ENCODE data around the gene TCAP.

TCAP gene

GRCh38 chr17:39641097-39641496 is 24.1 kb upstream of the TCAP start:
- Histone ChIP-seq H3K4me1 (ENCODE audit: low read length) (peaks cover 9% of the 10 kb centered on the region), H3K36me3 (replicated peaks; ENCODE audit: insufficient read depth, low read length) (no peaks in the 10 kb centered on the region), H3K27me3 (replicated peaks; ENCODE audit: insufficient read depth, low read length) (no peaks in the 10 kb centered on the region), H4K20me1 (ENCODE audit: insufficient read depth, low read length) (peaks cover 10% of the 10 kb centered on the region; the same call in 1 of the 2 replicates), H3K9me3 (replicated peaks; ENCODE audit: insufficient read depth, low read length) (no peaks in the 10 kb centered on the region), H3K9me2 (replicated peaks; ENCODE audit: insufficient read depth, low read length) (no peaks in the 10 kb centered on the region), H3F3A (ENCODE audit: insufficient read depth, low read length) (no peaks in the 10 kb centered on the region), H2AFZ (ENCODE audit: low read length) (no peak overlapping the region), H3K79me2 (ENCODE audit: low read length) (peaks cover 80% of the 10 kb centered on the region), H3K27ac (ENCODE audit: low read length) (no peak overlapping the region), H3K9ac (ENCODE audit: low read length) (no peak overlapping the region), H3K4me2 (ENCODE audit: low read depth, low read length) (no peak overlapping the region), H3K4me3 (ENCODE audit: low read length) (no peak overlapping the region)
- TF ChIP-seq EZH2 (optimal IDR thresholded peaks at IDR 0.05; ENCODE audit: low read depth, low read length) (no peak), EZH2phosphoT487 (IDR thresholded peaks at IDR 0.05; ENCODE audit: low read length) (no peak), CTCF (IDR thresholded peaks at IDR 0.05; ENCODE audit: low read length) (no peak)
- DNase-seq, result no peak

GRCh38 chr17:39641883-39642282 is 23.3 kb upstream of the TCAP start:
- Histone ChIP-seq H4K20me1 (ENCODE audit: insufficient read depth, low read length) (peaks cover 10% of the 10 kb centered on the region; the same call in 1 of the 2 replicates), H3F3A (ENCODE audit: insufficient read depth, low read length) (no peaks in the 10 kb centered on the region), H3K79me2 (ENCODE audit: low read length) (peaks cover 85% of the 10 kb centered on the region), H3K4me2 (ENCODE audit: low read depth, low read length) (no peak overlapping the region), H3K4me1 (ENCODE audit: low read length) (peaks cover 9% of the 10 kb centered on the region), H3K4me3 (ENCODE audit: low read length) (no peak overlapping the region), H3K36me3 (replicated peaks; ENCODE audit: insufficient read depth, low read length) (no peaks in the 10 kb centered on the region), H2AFZ (ENCODE audit: low read length) (no peak overlapping the region), H3K27ac (ENCODE audit: low read length) (no peak overlapping the region), H3K9me2 (replicated peaks; ENCODE audit: insufficient read depth, low read length) (no peaks in the 10 kb centered on the region), H3K9me3 (replicated peaks; ENCODE audit: insufficient read depth, low read length) (no peaks in the 10 kb centered on the region), H3K27me3 (replicated peaks; ENCODE audit: insufficient read depth, low read length) (no peaks in the 10 kb centered on the region), H3K9ac (ENCODE audit: low read length) (no peak overlapping the region)
- no peak for DNase-seq
- TF ChIP-seq EZH2phosphoT487 (IDR thresholded peaks at IDR 0.05; ENCODE audit: low read length) (no peak), CTCF (IDR thresholded peaks at IDR 0.05; ENCODE audit: low read length) (no peak), EZH2 (optimal IDR thresholded peaks at IDR 0.05; ENCODE audit: low read depth, low read length) (no peak)

GRCh38 chr17:39642291-39643074 is 22.7 kb upstream of the TCAP start:
- H3K4me2 ChIP-seq (ENCODE audit: low read depth, low read length), result no peak overlapping the region
- no peak for TF ChIP-seq EZH2phosphoT487 (IDR thresholded peaks at IDR 0.05; ENCODE audit: low read length)
- TF ChIP-seq EZH2 (optimal IDR thresholded peaks at IDR 0.05; ENCODE audit: low read depth, low read length), result no peak
- TF ChIP-seq CTCF (IDR thresholded peaks at IDR 0.05; ENCODE audit: low read length), result no peak

More at GRCh38 chr17:39642291-39643074, 22.7 kb upstream of the TCAP start:
- Histone ChIP-seq H4K20me1 (ENCODE audit: insufficient read depth, low read length) (peaks cover 10% of the 10 kb centered on the region; the same call in 1 of the 2 replicates), H3K4me1 (ENCODE audit: low read length) (peaks cover 9% of the 10 kb centered on the region), H3F3A (ENCODE audit: insufficient read depth, low read length) (no peaks in the 10 kb centered on the region), H3K79me2 (ENCODE audit: low read length) (peaks cover 85% of the 10 kb centered on the region), H3K4me3 (ENCODE audit: low read length) (no peak overlapping the region), H3K27me3 (replicated peaks; ENCODE audit: insufficient read depth, low read length) (no peaks in the 10 kb centered on the region), H2AFZ (ENCODE audit: low read length) (no peak overlapping the region), H3K9me2 (replicated peaks; ENCODE audit: insufficient read depth, low read length) (no peaks in the 10 kb centered on the region), H3K36me3 (replicated peaks; ENCODE audit: insufficient read depth, low read length) (no peaks in the 10 kb centered on the region), H3K27ac (ENCODE audit: low read length) (no peak overlapping the region), H3K9ac (ENCODE audit: low read length) (no peak overlapping the region), H3K9me3 (replicated peaks; ENCODE audit: insufficient read depth, low read length) (no peaks in the 10 kb centered on the region)
- DNase-seq, result no peak
